CD4-positive, CD25-positive, alpha-beta regulatory T cell (primary cell): ENCODE data around the gene SIRT1. TPM values are rescaled to one million over a fixed set of nuclear protein-coding genes. Genes with fewer than 3 reads are reported as not detected.

Experiments
- ATAC-seq, 2 donors: fragments of 150-1000 bp; cut with Tn5 transposase; one replicate each; pipeline ENCODE4 v1.10.0; 2021; ENCODE audit warnings: low read depth in 2 of 2, moderate number of reproducible peaks in 2 of 2, moderate library complexity in 1 of 2
- DNase-seq, 3 donors: peaks; one replicate each; pipeline versions ENCODE4 v3.0.0 to v3.0.0-alpha.2; 2012 to 2022; ENCODE audit warnings: mixed read lengths in 1 of 3
- H3K27ac ChIP-seq: one replicate; pipeline ENCODE4 v1.7.0; 2013; ENCODE audit warnings: mild to moderate bottlenecking, low read length; ENCODE audit not compliant: insufficient read depth, poor library complexity, severe bottlenecking
- H3K27me3 ChIP-seq: one replicate; pipeline ENCODE4 v1.7.0; 2013; ENCODE audit warnings: low read length; ENCODE audit not compliant: control insufficient read depth, insufficient read depth
- H3K36me3 ChIP-seq: one replicate; pipeline ENCODE4 v1.7.0; 2013; ENCODE audit warnings: mild to moderate bottlenecking, low read length, moderate library complexity; ENCODE audit not compliant: control insufficient read depth, insufficient read depth
- H3K4me1 ChIP-seq: 2 replicates; pipeline ENCODE4 v1.7.0; 2013; ENCODE audit warnings: mild to moderate bottlenecking, low read length; ENCODE audit not compliant: insufficient read depth, control insufficient read depth, poor library complexity, severe bottlenecking
- H3K4me3 ChIP-seq: one replicate; pipeline ENCODE4 v1.7.0; 2013; ENCODE audit warnings: low read depth, mild to moderate bottlenecking, low read length, moderate library complexity
- H3K9me3 ChIP-seq, 2 experiments: 1 replicate in 1 of 2; 2 replicates in 1 of 2; pipeline ENCODE4 v1.7.0; 2013; ENCODE audit warnings: low read length in 2 of 2, mild to moderate bottlenecking in 1 of 2, moderate library complexity in 1 of 2; ENCODE audit not compliant: control insufficient read depth in 2 of 2
- H3K27ac Mint-ChIP-seq, 3 donors: one replicate each; pipeline ENCODE4 v1.8.0; 2020 to 2022; ENCODE audit warnings: mild to moderate bottlenecking in 3 of 3, mixed read lengths in 3 of 3, moderate library complexity in 2 of 3
- H3K27me3 Mint-ChIP-seq: one replicate; pipeline ENCODE4 v1.8.0; 2022; ENCODE audit warnings: mild to moderate bottlenecking, mixed read lengths
- H3K36me3 Mint-ChIP-seq: one replicate; pipeline ENCODE4 v1.8.0; 2020; ENCODE audit warnings: mixed read lengths
- H3K4me1 Mint-ChIP-seq, 4 donors: one replicate each; pipeline ENCODE4 v1.8.0; 2020 to 2022; ENCODE audit warnings: mixed read lengths in 4 of 4, mild to moderate bottlenecking in 1 of 4
- H3K4me3 Mint-ChIP-seq, 4 donors: one replicate each; pipeline ENCODE4 v1.8.0; 2020 to 2022; ENCODE audit warnings: mild to moderate bottlenecking in 4 of 4, mixed read lengths in 4 of 4, moderate library complexity in 3 of 4
- H3K9me3 Mint-ChIP-seq, 7 donors: one replicate each; pipeline ENCODE4 v1.8.0; 2020 to 2022; ENCODE audit warnings: mixed read lengths in 7 of 7, mild to moderate bottlenecking in 3 of 7, moderate library complexity in 2 of 7
- polyA plus RNA-seq, 4 donors: library from polyadenylated mRNA; unstranded; fragments of 300-500 nt; fragmentation: Illumina TruSeq; gene quantifications; one replicate each; pipeline ENCODE4 v1.2.3, GENCODE V29; 2021
- total RNA-seq: library from RNA; stranded (reverse); gene quantifications from one replicate; pipeline ENCODE4 v1.2.3, GENCODE V29; 2022

The SIRT1 gene
- total and polyA plus RNA-seq, 5 donors from 2014 or later, result 13.5 to 59.2 (median 18.8) TPM

GRCh38 chr10:67878133-67878532 lies 6.3 kb upstream of the SIRT1 start:
- Histone ChIP-seq H3K27me3 (no peaks in the 10 kb centered on the region), H3K9me3 (no peaks in the 10 kb centered on the region), H3K36me3 (no peaks in the 10 kb centered on the region), H3K4me3 (no peak overlapping the region), H3K27ac (no peak overlapping the region), H3K4me1 (no peaks in the 10 kb centered on the region)
- Mint-ChIP-seq H3K27ac (no peak overlapping the region), H3K4me1 (peaks cover 0 to 2% (median under 1%) of the 10 kb centered on the region in 4 donors), H3K36me3 (no peaks in the 10 kb centered on the region), H3K27me3 (peaks cover 5% of the 10 kb centered on the region), H3K9me3 (no peaks in the 10 kb centered on the region), H3K4me3 (peak overlapping the region in 1 of 4 donors; percentile 0)
- ATAC-seq, result no peak
- DNase-seq, result no peak

GRCh38 chr10:67883710-67884312 lies 645 bp upstream of the SIRT1 start:
- H3K9me3 ChIP-seq, result no peaks in the 10 kb centered on the region

GRCh38 chr10:67884842-67885670 lies 600 bp downstream of the SIRT1 start:
- H3K4me3 Mint-ChIP-seq, result peak overlapping the region; percentile 89 to 99 (median 96)
- peaks cover 24% of the 10 kb centered on the region for H3K36me3 Mint-ChIP-seq
- peaks cover 27% of the 10 kb centered on the region for H3K4me1 ChIP-seq
- ATAC-seq (peak; percentile 66 to 71), DNase-seq (peak; percentile 77 to 90 (median 83))
- no peaks in the 10 kb centered on the region for H3K9me3 ChIP-seq
- H3K4me3 ChIP-seq, result peak overlapping the region; percentile 100
- H3K4me1 Mint-ChIP-seq, result peaks cover 23 to 51% (median 33%) of the 10 kb centered on the region in 4 donors
- peak overlapping the region; percentile 78 for H3K27ac ChIP-seq
- H3K36me3 ChIP-seq, result peaks cover 30% of the 10 kb centered on the region
- no peaks in the 10 kb centered on the region for H3K27me3 ChIP-seq
- H3K9me3 Mint-ChIP-seq, result peaks cover 0 to 2% (median 0%) of the 10 kb centered on the region in 7 donors
- H3K27me3 Mint-ChIP-seq, result peaks cover 18% of the 10 kb centered on the region
- peak overlapping the region; percentile 88 to 96 (median 89) for H3K27ac Mint-ChIP-seq

More at GRCh38 chr10:67883710-67884312, 645 bp upstream of the SIRT1 start:
- H3K36me3 Mint-ChIP-seq, result peaks cover 14% of the 10 kb centered on the region
- H3K4me3 Mint-ChIP-seq, result peak overlapping the region; percentile 94 to 99 (median 97)
- peak overlapping the region; percentile 84 to 97 (median 96) for H3K27ac Mint-ChIP-seq
- peaks cover 19% of the 10 kb centered on the region for H3K36me3 ChIP-seq
- ATAC-seq (peak in 1 of 2 donors; percentile 1), DNase-seq (no peak)
- peak overlapping the region; percentile 75 for H3K4me3 ChIP-seq
- peaks cover 18% of the 10 kb centered on the region for H3K27me3 Mint-ChIP-seq
- H3K9me3 Mint-ChIP-seq, result peaks cover 0 to 2% (median 0%) of the 10 kb centered on the region in 7 donors
- H3K27ac ChIP-seq, result peak overlapping the region; percentile 78
- peaks cover 24% of the 10 kb centered on the region for H3K4me1 ChIP-seq
- H3K27me3 ChIP-seq, result no peaks in the 10 kb centered on the region
- H3K4me1 Mint-ChIP-seq, result peaks cover 18 to 41% (median 27%) of the 10 kb centered on the region in 4 donors

GRCh38 chr10:67893637-67894036 lies 9.2 kb downstream of the SIRT1 start:
- Mint-ChIP-seq H3K27me3 (no peaks in the 10 kb centered on the region), H3K4me1 (peaks cover 10 to 39% (median 25%) of the 10 kb centered on the region in 4 donors), H3K27ac (no peak overlapping the region), H3K36me3 (peaks cover 33% of the 10 kb centered on the region), H3K9me3 (no peaks in the 10 kb centered on the region), H3K4me3 (peak overlapping the region in 1 of 4 donors; percentile 43)
- no peak for ATAC-seq
- peaks cover 3% of the 10 kb centered on the region for H3K4me1 ChIP-seq
- no peak overlapping the region for H3K27ac ChIP-seq
- H3K9me3 ChIP-seq, result no peaks in the 10 kb centered on the region
- peaks cover 85% of the 10 kb centered on the region for H3K36me3 ChIP-seq
- H3K4me3 ChIP-seq, result no peak overlapping the region
- no peak for DNase-seq
- no peaks in the 10 kb centered on the region for H3K27me3 ChIP-seq

- peaks cover 19 to 38% (median 30%) of the 10 kb centered on the region in 4 donors for H3K4me1 Mint-ChIP-seq
- Histone ChIP-seq H3K9me3 (no peaks in the 10 kb centered on the region), H3K27me3 (no peaks in the 10 kb centered on the region), H3K27ac (no peak overlapping the region), H3K4me3 (no peak overlapping the region), H3K4me1 (no peaks in the 10 kb centered on the region), H3K36me3 (peaks cover 86% of the 10 kb centered on the region)
- no peak for DNase-seq
- H3K36me3 Mint-ChIP-seq, result peaks cover 49% of the 10 kb centered on the region
- H3K27ac Mint-ChIP-seq, result no peak overlapping the region
- no peak overlapping the region for H3K4me3 Mint-ChIP-seq
- no peaks in the 10 kb centered on the region for H3K9me3 Mint-ChIP-seq
- H3K27me3 Mint-ChIP-seq, result no peaks in the 10 kb centered on the region
- no peak for ATAC-seq
Observed at GRCh38 chr10:67903581-67903980, 19.1 kb downstream of the SIRT1 start.

GRCh38 chr10:67912331-67912946 lies 28.0 kb downstream of the SIRT1 start:
- peak overlapping the region; percentile 0 to 54 (median 42) for H3K27ac Mint-ChIP-seq
- H3K27me3 ChIP-seq, result no peaks in the 10 kb centered on the region
- peaks cover 79% of the 10 kb centered on the region for H3K36me3 ChIP-seq
- no peaks in the 10 kb centered on the region for H3K9me3 Mint-ChIP-seq
- peaks cover 59% of the 10 kb centered on the region for H3K36me3 Mint-ChIP-seq
- no peak for DNase-seq
- H3K27ac ChIP-seq, result no peak overlapping the region
- H3K4me3 Mint-ChIP-seq, result no peak overlapping the region
- H3K4me1 ChIP-seq, result no peaks in the 10 kb centered on the region
- H3K27me3 Mint-ChIP-seq, result no peaks in the 10 kb centered on the region
- no peak overlapping the region for H3K4me3 ChIP-seq
- no peak for ATAC-seq
- peaks cover 22 to 35% (median 32%) of the 10 kb centered on the region in 4 donors for H3K4me1 Mint-ChIP-seq
- no peaks in the 10 kb centered on the region for H3K9me3 ChIP-seq

- peaks cover 58% of the 10 kb centered on the region for H3K36me3 ChIP-seq
- DNase-seq, result no peak
- H3K9me3 ChIP-seq, result no peaks in the 10 kb centered on the region
- no peak overlapping the region for H3K4me3 Mint-ChIP-seq
- H3K27ac Mint-ChIP-seq, result no peak overlapping the region
- no peaks in the 10 kb centered on the region for H3K4me1 ChIP-seq
- H3K27me3 ChIP-seq, result no peaks in the 10 kb centered on the region
- H3K4me3 ChIP-seq, result no peak overlapping the region
- H3K4me1 Mint-ChIP-seq, result peaks cover 13 to 34% (median 29%) of the 10 kb centered on the region in 4 donors
- peaks cover 50% of the 10 kb centered on the region for H3K36me3 Mint-ChIP-seq
- no peaks in the 10 kb centered on the region for H3K9me3 Mint-ChIP-seq
- H3K27ac ChIP-seq, result no peak overlapping the region
- ATAC-seq, result no peak
- H3K27me3 Mint-ChIP-seq, result no peaks in the 10 kb centered on the region
Observed at GRCh38 chr10:67914777-67915340, 30.4 kb downstream of the SIRT1 start.
